ENCODE results near the gene SNRNP25. TPM values are rescaled to one million over a fixed set of nuclear protein-coding genes. Genes with fewer than 3 reads are reported as not detected.
"Not testable (repeated sequence)": the region's sequence is repeated elsewhere in the genome, so short reads cannot be mapped to it uniquely, and the experiment has no call there.

The SNRNP25 gene
- 100 to 1,000 TPM in 1 of 9 donors, 10 to 100 TPM in 8; 41.6 to 105 (median 56.5) TPM for total RNA-seq
- 100 to 1,000 TPM in 1 of 2 donors, 10 to 100 TPM in 1; 65.2 to 127 TPM for polyA plus RNA-seq
- long read RNA-seq, donor 1, transcript SNRNP25-201 (5 exons, 1,905 nt) = major isoform, 92 of 98 reads
- long read RNA-seq, donor 1, partial matches to known transcripts = 1 of 98 reads
- long read RNA-seq, donor 1, other reads (novel, unspliced or antisense) = 3 of 98 reads
- long read RNA-seq, donor 2, transcript SNRNP25-201 (5 exons, 1,905 nt) = major isoform, 67 of 68 reads
- long read RNA-seq, donor 2, partial matches to known transcripts = 0 of 68 reads
- long read RNA-seq, donor 2, other reads (novel, unspliced or antisense) = 0 of 68 reads
- long read RNA-seq, donor 3, transcript SNRNP25-201 (5 exons, 1,905 nt) = major isoform, 37 of 44 reads
- long read RNA-seq, donor 3, partial matches to known transcripts = 4 of 44 reads
- long read RNA-seq, donor 3, other reads (novel, unspliced or antisense) = 0 of 44 reads

DNA sequence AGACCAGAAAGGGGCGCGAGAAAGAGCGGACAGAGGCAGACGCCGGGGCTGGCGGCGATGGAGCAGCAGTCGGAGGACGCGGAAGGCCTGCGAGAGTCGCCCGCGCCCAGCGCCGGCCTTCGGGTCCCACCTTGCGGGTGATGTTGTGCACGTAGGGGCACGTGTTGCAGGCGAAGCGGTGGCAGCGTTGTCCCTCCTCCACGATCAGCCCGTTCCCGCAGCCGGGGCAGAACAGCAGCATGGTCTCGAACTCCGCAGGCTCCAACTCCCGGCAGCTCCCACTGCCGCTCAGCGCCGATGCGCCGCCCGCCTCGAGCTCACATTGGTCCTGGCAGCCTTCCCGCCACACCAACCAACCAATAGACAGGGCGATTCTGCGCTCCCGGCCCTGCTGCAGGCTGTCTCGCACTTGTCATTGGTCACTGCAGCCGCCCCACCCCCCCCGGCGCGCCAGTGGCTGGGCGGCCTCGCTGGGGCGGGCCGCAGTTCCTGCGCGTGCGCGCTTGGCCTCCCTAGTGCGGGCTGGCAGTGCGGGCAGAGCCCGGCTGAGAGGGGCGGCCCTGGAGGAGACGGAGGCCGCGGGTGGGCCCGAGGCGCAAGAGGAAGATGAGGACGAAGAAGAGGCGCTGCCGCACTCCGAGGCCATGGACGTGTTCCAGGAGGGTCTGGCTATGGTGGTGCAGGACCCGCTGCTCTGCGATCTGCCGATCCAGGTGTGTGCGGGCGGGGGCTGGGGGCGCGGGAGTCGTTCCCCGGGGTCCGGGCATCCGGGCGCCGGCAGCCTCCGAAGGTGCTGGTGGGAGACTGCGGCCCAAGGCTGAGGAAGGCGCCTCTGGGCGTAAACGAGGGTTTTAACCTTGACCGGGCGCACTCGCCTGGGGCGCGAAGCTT lies at the start of gene SNRNP25, which contains the start of gene POLR3K:
Gene SNRNP25, plus strand, starts transcription at position 483 of the 891 bp plus-strand sequence. Its CDS starts 189 bp downstream, at position 672.
Gene POLR3K, minus strand, starts transcription at position 263 of the 891 bp plus-strand sequence. Its CDS starts 22 bp downstream, at position 241.
- Histone ChIP-seq H3K27ac (peak within 1 kb of the TSS; percentile 47 to 90 (median 80)), H3K4me3 (peak within 1 kb of the TSS; percentile 64 to 95 (median 86)), H3K27me3 (no peaks in the 10 kb centered on the region), H3K9me3 (no peaks in the 10 kb centered on the region), H3K4me1 (peaks cover 0 to 31% (median 8%) of the 10 kb centered on the region in 12 donors), H3K36me3 (peaks cover 0 to 48% (median 35%) of the 10 kb centered on the region in 9 donors)
- DNase-seq = peak; percentile 99 to 100 (median 100)
- intact Hi-C loops (cut with DNase I) = no loop called here
- ATAC-seq = peak; percentile 95 to 98 (median 96)
- 0 to 1% (median 1%) methylated on average over 63 to 91 of the region's 91 CpGs for WGBS, 4 donors
- peak; percentile 27 to 78 for TF ChIP-seq POLR2A (IDR thresholded peaks at IDR 0.05)
- TF ChIP-seq, protein P1, sequence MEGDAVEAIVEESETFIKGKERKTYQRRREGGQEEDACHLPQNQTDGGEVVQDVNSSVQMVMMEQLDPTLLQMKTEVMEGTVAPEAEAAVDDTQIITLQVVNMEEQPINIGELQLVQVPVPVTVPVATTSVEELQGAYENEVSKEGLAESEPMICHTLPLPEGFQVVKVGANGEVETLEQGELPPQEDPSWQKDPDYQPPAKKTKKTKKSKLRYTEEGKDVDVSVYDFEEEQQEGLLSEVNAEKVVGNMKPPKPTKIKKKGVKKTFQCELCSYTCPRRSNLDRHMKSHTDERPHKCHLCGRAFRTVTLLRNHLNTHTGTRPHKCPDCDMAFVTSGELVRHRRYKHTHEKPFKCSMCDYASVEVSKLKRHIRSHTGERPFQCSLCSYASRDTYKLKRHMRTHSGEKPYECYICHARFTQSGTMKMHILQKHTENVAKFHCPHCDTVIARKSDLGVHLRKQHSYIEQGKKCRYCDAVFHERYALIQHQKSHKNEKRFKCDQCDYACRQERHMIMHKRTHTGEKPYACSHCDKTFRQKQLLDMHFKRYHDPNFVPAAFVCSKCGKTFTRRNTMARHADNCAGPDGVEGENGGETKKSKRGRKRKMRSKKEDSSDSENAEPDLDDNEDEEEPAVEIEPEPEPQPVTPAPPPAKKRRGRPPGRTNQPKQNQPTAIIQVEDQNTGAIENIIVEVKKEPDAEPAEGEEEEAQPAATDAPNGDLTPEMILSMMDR (IDR thresholded peaks at IDR 0.05) = no peak

DNA sequence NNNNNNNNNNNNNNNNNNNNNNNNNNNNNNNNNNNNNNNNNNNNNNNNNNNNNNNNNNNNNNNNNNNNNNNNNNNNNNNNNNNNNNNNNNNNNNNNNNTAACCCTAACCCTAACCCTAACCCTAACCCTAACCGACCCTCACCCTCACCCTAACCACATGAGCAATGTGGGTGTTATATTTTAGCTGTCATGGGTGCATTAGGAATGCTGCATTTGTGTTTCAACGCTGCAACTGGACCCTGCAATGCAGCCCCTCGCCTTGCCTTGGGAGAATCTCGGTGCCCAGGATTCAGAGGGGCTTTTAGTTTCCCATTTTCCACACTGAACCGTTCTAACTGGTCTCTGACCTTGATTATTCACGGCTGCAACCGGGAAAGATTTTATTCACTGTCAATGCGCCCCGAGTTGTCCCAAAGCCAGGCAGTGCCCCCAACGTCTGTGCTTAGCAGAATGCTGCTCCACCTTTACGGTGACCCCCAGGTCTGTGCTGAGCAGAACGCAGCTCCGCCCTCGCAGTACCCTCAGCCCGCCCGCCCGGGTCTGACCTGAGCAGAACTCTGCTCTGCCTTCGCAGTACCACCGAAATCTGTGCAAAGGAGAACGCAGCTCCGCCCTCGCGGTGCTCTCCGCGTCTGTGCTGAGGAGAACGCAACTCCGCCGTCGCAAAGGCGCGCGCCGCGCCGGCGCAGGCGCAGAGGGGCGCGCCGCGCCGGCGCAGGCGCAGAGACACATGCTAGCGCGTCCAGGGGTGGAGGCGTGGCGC lies 43.5 kb upstream of the SNRNP25 start:
- 60 to 85% (median 73%) methylated on average over 36 to 48 of the region's 48 CpGs for WGBS, 4 donors
- Histone ChIP-seq H3K27ac (no peak overlapping the region), H3K4me1 (no peaks in the 10 kb centered on the region), H3K9me3 (no peaks in the 10 kb centered on the region), H3K27me3 (no peaks in the 10 kb centered on the region), H3K36me3 (no peaks in the 10 kb centered on the region), H3K4me3 (no peak overlapping the region)
- intact Hi-C loops (cut with DNase I) = no loop called here
- TF ChIP-seq, protein P1 (IDR thresholded peaks at IDR 0.05) = no peak
- no peak for TF ChIP-seq POLR2A (IDR thresholded peaks at IDR 0.05)
- ATAC-seq (peak in 3 of 4 donors; percentile 72 to 96 (median 95)), DNase-seq (peak in 1 of 5 donors; percentile 59)

DNA sequence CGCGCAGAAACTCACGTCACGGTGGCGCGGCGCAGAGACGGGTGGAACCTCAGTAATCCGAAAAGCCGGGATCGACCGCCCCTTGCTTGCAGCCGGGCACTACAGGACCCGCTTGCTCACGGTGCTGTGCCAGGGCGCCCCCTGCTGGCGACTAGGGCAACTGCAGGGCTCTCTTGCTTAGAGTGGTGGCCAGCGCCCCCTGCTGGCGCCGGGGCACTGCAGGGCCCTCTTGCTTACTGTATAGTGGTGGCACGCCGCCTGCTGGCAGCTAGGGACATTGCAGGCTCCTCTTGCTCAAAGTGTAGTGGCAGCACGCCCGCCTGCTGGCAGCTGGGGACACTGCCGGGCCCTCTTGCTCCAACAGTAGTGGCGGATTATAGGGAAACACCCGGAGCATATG lies 42.9 kb upstream of the SNRNP25 start:
- H3K9me3 ChIP-seq; H3K27ac ChIP-seq; H3K27me3 ChIP-seq; H3K4me1 ChIP-seq; intact Hi-C loops (cut with DNase I); ATAC-seq; H3K4me3 ChIP-seq; H3K36me3 ChIP-seq: not testable (repeated sequence)
- 34 to 43% (median 36%) methylated on average over 7 to 15 of the region's 27 CpGs for WGBS, 4 donors
- TF ChIP-seq, protein P1 (IDR thresholded peaks at IDR 0.05) = peak; percentile 25 to 51 (median 35)
- peak; percentile 92 to 98 (median 95) for DNase-seq

DNA sequence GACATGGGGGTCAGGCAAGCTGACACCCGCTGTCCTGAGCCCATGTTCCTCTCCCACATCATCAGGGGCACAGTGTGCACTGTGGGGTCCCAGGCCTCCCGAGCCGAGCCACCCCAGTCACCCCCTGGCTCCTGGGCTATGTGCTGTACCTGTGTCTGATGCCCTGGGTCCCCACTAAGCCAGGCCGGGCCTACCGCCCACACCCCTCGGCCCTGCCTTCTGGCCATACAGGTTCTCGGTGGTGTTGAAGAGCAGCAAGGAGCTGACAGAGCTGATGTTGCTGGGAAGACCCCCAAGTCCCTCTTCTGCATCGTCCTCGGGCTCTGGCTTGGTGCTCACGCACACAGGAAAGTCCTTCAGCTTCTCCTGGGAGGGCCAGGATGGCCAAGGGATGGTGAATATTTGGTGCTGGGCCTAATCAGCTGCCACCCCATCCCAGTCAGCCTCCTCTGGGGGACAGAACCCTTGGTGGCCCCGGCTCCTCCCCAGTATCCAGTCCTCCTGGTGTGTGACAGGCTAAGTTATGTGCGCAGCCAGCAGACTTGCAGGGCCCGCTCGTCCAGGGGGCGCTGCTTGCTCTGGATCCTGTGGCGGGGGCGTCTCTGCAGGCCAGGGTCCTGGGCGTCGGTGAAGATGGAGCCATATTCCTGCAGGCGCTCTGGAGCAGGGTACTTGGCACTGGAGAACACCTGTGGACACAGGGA lies 36.4 kb upstream of the SNRNP25 start:
- H3K27me3 ChIP-seq; intact Hi-C loops (cut with DNase I); ATAC-seq; H3K9me3 ChIP-seq; H3K4me3 ChIP-seq; H3K36me3 ChIP-seq; H3K4me1 ChIP-seq; H3K27ac ChIP-seq: not testable (repeated sequence)
- WGBS, 4 donors = 86 to 91% (median 89%) methylated on average over 14 to 19 of the region's 20 CpGs
- DNase-seq = peak in 1 of 5 donors; percentile 42

DNA sequence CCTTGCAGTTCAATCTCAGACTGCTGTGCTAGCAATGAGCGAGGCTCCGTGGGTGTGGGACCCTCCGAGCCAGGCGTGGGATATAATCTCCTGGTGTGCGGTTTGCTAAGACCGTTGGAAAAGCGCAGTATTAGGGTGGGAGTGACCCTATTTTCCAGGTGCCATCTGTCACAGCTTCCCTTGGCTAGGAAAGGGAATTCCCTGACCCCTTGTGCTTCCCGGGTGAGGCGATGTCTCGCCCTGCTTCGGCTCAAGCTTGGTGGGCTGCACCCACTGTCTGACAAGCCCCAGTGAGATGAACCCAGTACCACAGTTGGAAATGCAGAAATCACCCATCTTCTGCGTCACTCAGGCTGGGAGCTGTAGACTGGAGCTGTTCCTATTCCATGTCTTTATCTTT lies 32.7 kb upstream of the SNRNP25 start:
- H3K27me3 ChIP-seq; H3K4me3 ChIP-seq; H3K36me3 ChIP-seq; H3K9me3 ChIP-seq; H3K27ac ChIP-seq; intact Hi-C loops (cut with DNase I); ATAC-seq; H3K4me1 ChIP-seq: not testable (repeated sequence)
- DNase-seq = peak in 1 of 5 donors; percentile 51
- 86 to 87% (median 87%) methylated on average over 12 of the region's 12 CpGs for WGBS, 4 donors

DNA sequence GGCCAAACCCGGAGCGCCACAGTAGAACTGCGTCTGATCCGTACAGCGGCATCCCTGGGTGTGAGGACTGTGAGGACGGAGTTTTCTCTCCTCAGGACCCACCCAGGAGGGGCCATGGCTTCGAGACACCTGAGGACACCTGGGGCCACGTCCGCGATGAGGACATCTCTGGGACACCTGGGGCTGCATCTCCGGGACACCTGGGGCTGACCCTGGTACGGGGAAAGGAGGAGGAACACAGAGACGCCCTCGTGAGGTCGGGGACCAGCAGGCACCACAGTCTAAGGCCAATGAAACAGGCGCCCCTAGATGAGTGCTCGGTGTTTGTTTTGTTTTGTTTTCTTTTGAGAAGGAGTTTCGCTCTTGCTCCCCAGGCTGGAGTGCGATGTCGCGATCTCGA lies 29.5 kb upstream of the SNRNP25 start:
- peak in 1 of 5 donors; percentile 54 for DNase-seq
- 85 to 96% (median 91%) methylated on average over 9 to 19 of the region's 22 CpGs for WGBS, 4 donors
- H3K27me3 ChIP-seq; H3K4me1 ChIP-seq; H3K27ac ChIP-seq; intact Hi-C loops (cut with DNase I); H3K4me3 ChIP-seq; H3K36me3 ChIP-seq; H3K9me3 ChIP-seq; ATAC-seq: not testable (repeated sequence)
